Astrocyte (in vitro differentiated cells and primary cell): ENCODE results near the gene TRIP13. TPM values are rescaled to one million over a fixed set of nuclear protein-coding genes. Genes with fewer than 3 reads are reported as not detected.

Source experiments
- DNase-seq: peaks from one replicate; pipeline ENCODE4 v3.0.0-alpha.2; 2010; ENCODE audit warnings: low read depth
- FAIRE-seq: peaks from 2 replicates; lab custom pipeline; 2011; peaks lifted over from hg19 to GRCh38; lab: Jason Lieb, UNC
- H2AFZ ChIP-seq: 2 replicates; pipeline ENCODE4 v1.6.0; 2012; ENCODE audit warnings: low read depth, low read length, inconsistent platforms
- H3K27ac ChIP-seq: 2 replicates; pipeline ENCODE4 v1.5.1; 2011; ENCODE audit warnings: low read depth, low read length, inconsistent platforms
- H3K27me3 ChIP-seq: 2 replicates; pipeline ENCODE4 v1.6.0; 2011; ENCODE audit warnings: low read length, inconsistent platforms; ENCODE audit not compliant: insufficient read depth
- H3K36me3 ChIP-seq: 2 replicates; pipeline ENCODE4 v1.5.1; 2011; ENCODE audit warnings: low read length, inconsistent platforms; ENCODE audit not compliant: insufficient read depth
- H3K4me1 ChIP-seq: 2 replicates; pipeline ENCODE4 v1.5.1; 2011; ENCODE audit warnings: low read length, inconsistent platforms; ENCODE audit not compliant: insufficient read depth
- H3K4me2 ChIP-seq: 2 replicates; pipeline ENCODE4 v1.6.0; 2012; ENCODE audit warnings: low read length, inconsistent platforms
- H3K4me3 ChIP-seq: 2 replicates; pipeline ENCODE4 v1.5.1; 2011; ENCODE audit warnings: low read depth, mild to moderate bottlenecking, low read length, inconsistent platforms; ENCODE audit not compliant: insufficient read depth
- H3K79me2 ChIP-seq: 2 replicates; pipeline ENCODE4 v1.6.0; 2012; ENCODE audit warnings: mild to moderate bottlenecking, low read length, inconsistent platforms; ENCODE audit not compliant: insufficient read depth
- H3K9ac ChIP-seq: 2 replicates; pipeline ENCODE4 v1.6.0; 2012; ENCODE audit warnings: mild to moderate bottlenecking, low read length, inconsistent platforms
- H3K9me3 ChIP-seq: 2 replicates; pipeline ENCODE4 v1.5.1; 2012; ENCODE audit warnings: low read depth, mild to moderate bottlenecking, low read length, inconsistent platforms; ENCODE audit not compliant: insufficient read depth
- H4K20me1 ChIP-seq: 2 replicates; pipeline ENCODE4 v1.6.0; 2012; ENCODE audit warnings: low read length, inconsistent platforms; ENCODE audit not compliant: insufficient read depth
- H3K27ac Mint-ChIP-seq: one replicate; pipeline ENCODE4 v1.8.0; 2021; ENCODE audit warnings: mild to moderate bottlenecking, mixed read lengths; ENCODE audit not compliant: unreplicated experiment
- H3K27me3 Mint-ChIP-seq: one replicate; pipeline ENCODE4 v1.8.0; 2021; ENCODE audit warnings: low read depth, mixed read lengths; ENCODE audit not compliant: unreplicated experiment
- H3K36me3 Mint-ChIP-seq: one replicate; pipeline ENCODE4 v1.8.0; 2021; ENCODE audit warnings: low read depth, mixed read lengths; ENCODE audit not compliant: unreplicated experiment
- H3K4me1 Mint-ChIP-seq: one replicate; pipeline ENCODE4 v1.8.0; 2021; ENCODE audit warnings: low read depth, mixed read lengths; ENCODE audit not compliant: unreplicated experiment
- H3K4me3 Mint-ChIP-seq: one replicate; pipeline ENCODE4 v1.8.0; 2021; ENCODE audit warnings: mild to moderate bottlenecking, moderate library complexity, mixed read lengths; ENCODE audit not compliant: unreplicated experiment
- H3K9me3 Mint-ChIP-seq: one replicate; pipeline ENCODE4 v1.8.0; 2021; ENCODE audit warnings: mild to moderate bottlenecking, mixed read lengths; ENCODE audit not compliant: unreplicated experiment
- CTCF ChIP-seq: IDR thresholded peaks from 2 replicates; pipeline ENCODE4 v1.5.1; 2011; ENCODE audit warnings: low read depth, mild to moderate bottlenecking, inconsistent platforms, low read length, moderate library complexity; ENCODE audit not compliant: insufficient read depth
- EZH2 ChIP-seq: IDR thresholded peaks from 2 replicates; pipeline ENCODE4 v1.6.1; 2012; ENCODE audit warnings: mild to moderate bottlenecking, low read length, inconsistent platforms; ENCODE audit not compliant: insufficient read depth
- total RNA-seq: library from RNA; stranded (reverse); gene quantifications from 2 replicates; pipeline ENCODE4 v1.2.1, GENCODE V29; 2021

Gene TRIP13
- total RNA-seq, 1 donor from 2014 or later = 7.3 TPM

DNA sequence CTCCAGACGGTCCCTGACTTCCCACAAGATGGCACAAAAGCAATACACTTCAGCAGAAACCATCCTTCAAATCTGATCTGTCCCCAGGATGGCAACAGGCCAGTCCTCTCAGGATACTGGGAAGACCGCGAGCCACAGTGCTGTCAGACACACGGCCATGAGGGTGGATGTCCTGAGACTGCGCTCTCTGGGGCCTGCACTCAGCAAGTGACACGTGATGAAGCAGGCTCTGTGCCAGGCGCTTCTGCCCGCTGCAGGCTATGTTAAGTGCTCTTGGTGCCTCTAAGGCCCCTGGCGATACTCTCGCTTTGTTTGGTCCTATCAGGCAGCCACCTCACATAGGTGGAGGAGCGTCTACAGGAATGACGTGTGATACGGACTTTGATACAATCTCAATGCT lies 7.2 kb upstream of the TRIP13 start:
- Histone ChIP-seq H3K36me3 (peaks cover 59% of the 10 kb centered on the region), H3K4me3 (no peak overlapping the region), H3K9me3 (no peaks in the 10 kb centered on the region), H3K4me1 (no peaks in the 10 kb centered on the region), H2AFZ (no peak overlapping the region), H3K79me2 (peaks cover 84% of the 10 kb centered on the region), H3K27me3 (no peaks in the 10 kb centered on the region), H4K20me1 (peaks cover 77% of the 10 kb centered on the region), H3K27ac (no peak overlapping the region), H3K9ac (no peak overlapping the region), H3K4me2 (no peak overlapping the region)
- FAIRE-seq (no peak), DNase-seq (no peak)
- H3K9me3 Mint-ChIP-seq = no peaks in the 10 kb centered on the region
- H3K4me3 Mint-ChIP-seq = no peak overlapping the region
- H3K27ac Mint-ChIP-seq = no peak overlapping the region
- H3K36me3 Mint-ChIP-seq = peaks cover 38% of the 10 kb centered on the region
- no peaks in the 10 kb centered on the region for H3K27me3 Mint-ChIP-seq
- H3K4me1 Mint-ChIP-seq = peaks cover 3% of the 10 kb centered on the region
- TF ChIP-seq CTCF (no peak), EZH2 (no peak)

- Mint-ChIP-seq H3K36me3 (peaks cover 34% of the 10 kb centered on the region), H3K27ac (no peak overlapping the region), H3K9me3 (no peaks in the 10 kb centered on the region), H3K4me1 (peaks cover 7% of the 10 kb centered on the region), H3K4me3 (no peak overlapping the region), H3K27me3 (no peaks in the 10 kb centered on the region)
- Histone ChIP-seq H3K9ac (no peak overlapping the region), H3K4me2 (no peak overlapping the region), H3K4me3 (no peak overlapping the region), H3K9me3 (no peaks in the 10 kb centered on the region), H3K36me3 (peaks cover 59% of the 10 kb centered on the region), H3K4me1 (peaks cover 3% of the 10 kb centered on the region), H3K27me3 (no peaks in the 10 kb centered on the region), H2AFZ (no peak overlapping the region), H3K27ac (no peak overlapping the region), H3K79me2 (peaks cover 89% of the 10 kb centered on the region), H4K20me1 (peaks cover 76% of the 10 kb centered on the region)
- FAIRE-seq (no peak), DNase-seq (no peak)
- TF ChIP-seq EZH2 (no peak), CTCF (no peak)
Observed at GRCh38 chr5:886036-886435, 6.6 kb upstream of the TRIP13 start.

- no peak overlapping the region for H3K27ac ChIP-seq
- Mint-ChIP-seq H3K27ac (no peak overlapping the region), H3K4me1 (peaks cover 12% of the 10 kb centered on the region), H3K27me3 (no peaks in the 10 kb centered on the region), H3K36me3 (peaks cover 30% of the 10 kb centered on the region), H3K9me3 (no peaks in the 10 kb centered on the region), H3K4me3 (no peak overlapping the region)
- FAIRE-seq (no peak), DNase-seq (no peak)
- H3K4me3 ChIP-seq = no peak overlapping the region
- no peaks in the 10 kb centered on the region for H3K9me3 ChIP-seq
- H2AFZ ChIP-seq = no peak overlapping the region
- TF ChIP-seq CTCF (no peak), EZH2 (no peak)
- H3K4me2 ChIP-seq = no peak overlapping the region
- peaks cover 90% of the 10 kb centered on the region for H3K79me2 ChIP-seq
- peaks cover 53% of the 10 kb centered on the region for H3K36me3 ChIP-seq
- H4K20me1 ChIP-seq = peaks cover 75% of the 10 kb centered on the region
- H3K9ac ChIP-seq = no peak overlapping the region
- peaks cover 11% of the 10 kb centered on the region for H3K4me1 ChIP-seq
- H3K27me3 ChIP-seq = no peaks in the 10 kb centered on the region
Observed at GRCh38 chr5:886716-887325, 5.9 kb upstream of the TRIP13 start.
